ENCODE results near the gene RGS5.

DNA sequence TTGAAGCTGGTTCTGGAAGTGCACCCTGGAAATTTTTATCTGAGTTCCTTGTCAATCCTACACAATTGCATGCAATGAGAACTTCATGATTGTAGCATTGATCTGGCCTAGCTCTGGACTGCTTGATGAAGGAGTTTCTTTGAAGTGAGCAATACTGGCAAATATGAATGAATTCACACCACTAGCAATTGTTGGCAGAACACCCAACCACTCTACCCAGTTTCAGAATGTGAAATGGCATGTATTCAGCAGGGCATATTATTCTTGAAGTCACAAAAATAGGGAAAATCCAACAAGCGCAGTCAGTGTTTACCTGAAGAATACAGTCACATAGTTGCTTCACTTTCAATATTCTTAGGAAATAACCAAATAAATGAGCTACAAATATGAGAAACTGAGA is 57.3 kb downstream of the RGS5 start:
- TF ChIP-seq, protein P1, sequence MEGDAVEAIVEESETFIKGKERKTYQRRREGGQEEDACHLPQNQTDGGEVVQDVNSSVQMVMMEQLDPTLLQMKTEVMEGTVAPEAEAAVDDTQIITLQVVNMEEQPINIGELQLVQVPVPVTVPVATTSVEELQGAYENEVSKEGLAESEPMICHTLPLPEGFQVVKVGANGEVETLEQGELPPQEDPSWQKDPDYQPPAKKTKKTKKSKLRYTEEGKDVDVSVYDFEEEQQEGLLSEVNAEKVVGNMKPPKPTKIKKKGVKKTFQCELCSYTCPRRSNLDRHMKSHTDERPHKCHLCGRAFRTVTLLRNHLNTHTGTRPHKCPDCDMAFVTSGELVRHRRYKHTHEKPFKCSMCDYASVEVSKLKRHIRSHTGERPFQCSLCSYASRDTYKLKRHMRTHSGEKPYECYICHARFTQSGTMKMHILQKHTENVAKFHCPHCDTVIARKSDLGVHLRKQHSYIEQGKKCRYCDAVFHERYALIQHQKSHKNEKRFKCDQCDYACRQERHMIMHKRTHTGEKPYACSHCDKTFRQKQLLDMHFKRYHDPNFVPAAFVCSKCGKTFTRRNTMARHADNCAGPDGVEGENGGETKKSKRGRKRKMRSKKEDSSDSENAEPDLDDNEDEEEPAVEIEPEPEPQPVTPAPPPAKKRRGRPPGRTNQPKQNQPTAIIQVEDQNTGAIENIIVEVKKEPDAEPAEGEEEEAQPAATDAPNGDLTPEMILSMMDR (IDR thresholded peaks at IDR 0.05): no peak
- TF ChIP-seq POLR2A (IDR thresholded peaks at IDR 0.05): no peak
